Measurements from ENCODE around the gene BTBD10. TPM values are rescaled to one million over a fixed set of nuclear protein-coding genes. Genes with fewer than 3 reads are reported as not detected.
"Not testable (repeated sequence)": the region's sequence is repeated elsewhere in the genome, so short reads cannot be mapped to it uniquely, and the experiment has no call there.

Gene BTBD10
- total and polyA plus RNA-seq, 8 donors: 4.6 to 15.9 (median 7.6) TPM

DNA sequence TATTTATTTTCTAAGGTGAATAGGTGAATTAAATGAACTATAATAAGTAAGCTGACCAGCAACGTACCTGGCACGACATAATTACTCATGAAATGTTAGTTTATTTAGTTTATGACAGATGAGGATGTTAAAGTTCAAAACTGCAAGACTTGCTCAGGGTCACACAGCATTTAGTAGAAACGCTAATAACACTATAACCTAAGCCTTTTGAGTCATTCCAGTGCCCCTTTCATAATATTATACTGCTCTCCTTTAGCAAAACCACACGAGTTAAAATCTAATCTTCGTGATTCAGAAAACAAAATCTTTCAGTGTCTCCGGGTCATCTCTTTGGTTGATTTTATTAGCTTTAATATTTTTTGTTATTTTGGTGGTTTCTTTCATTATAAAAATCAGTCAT is 39.6 kb downstream of the BTBD10 start:
- 49 to 52% methylated on average over 6 of the region's 6 CpGs for WGBS, 2 donors
- Histone ChIP-seq H3K27ac (no peak overlapping the region), H3K9me3 (peaks cover 0 to 1% (median 0%) of the 10 kb centered on the region in 4 donors), H3K27me3 (no peaks in the 10 kb centered on the region), H3K4me3 (no peak overlapping the region), H3K4me1 (peaks cover 0 to 16% (median 11%) of the 10 kb centered on the region in 3 donors), H3K36me3 (no peaks in the 10 kb centered on the region)
- no peak for TF ChIP-seq CTCF (IDR thresholded peaks at IDR 0.05)
- no peak for ATAC-seq
- FAIRE-seq: no peak
- no peak for DNase-seq
- intact Hi-C loops (cut with DNase I): no loop called here

DNA sequence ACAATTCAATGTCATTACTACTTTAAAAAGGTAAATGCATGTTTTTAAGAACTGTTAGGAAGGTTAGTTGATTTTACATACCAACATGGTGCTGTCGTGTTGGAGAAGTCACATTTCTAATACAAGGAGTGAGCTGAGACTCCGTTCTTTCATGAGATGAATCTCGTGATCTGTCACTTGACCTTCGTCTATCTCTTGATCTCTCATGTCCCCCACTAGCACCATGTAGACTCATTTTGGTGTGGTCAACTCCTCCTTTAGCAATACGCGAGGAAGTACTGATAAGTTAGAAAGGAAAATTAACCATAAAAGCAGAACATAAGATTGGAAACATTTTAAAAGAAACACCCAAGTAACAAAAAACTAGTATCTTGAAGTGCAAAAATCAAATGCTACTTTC is 41.5 kb downstream of the BTBD10 start:
- intact Hi-C loops (cut with DNase I): no loop called here
- ATAC-seq: no peak
- H3K36me3 ChIP-seq: peaks cover 0 to 4% (median 0%) of the 10 kb centered on the region in 3 donors
- no peak for DNase-seq
- H3K4me1 ChIP-seq: peaks cover 0 to 16% (median 11%) of the 10 kb centered on the region in 3 donors
- 93 to 94% methylated on average over 6 of the region's 6 CpGs for WGBS, 2 donors
- no peak for FAIRE-seq
- H3K9me3 ChIP-seq: no peaks in the 10 kb centered on the region
- no peak for TF ChIP-seq CTCF (IDR thresholded peaks at IDR 0.05)
- no peak overlapping the region for H3K27ac ChIP-seq
- no peak overlapping the region for H3K4me3 ChIP-seq
- no peaks in the 10 kb centered on the region for H3K27me3 ChIP-seq

DNA sequence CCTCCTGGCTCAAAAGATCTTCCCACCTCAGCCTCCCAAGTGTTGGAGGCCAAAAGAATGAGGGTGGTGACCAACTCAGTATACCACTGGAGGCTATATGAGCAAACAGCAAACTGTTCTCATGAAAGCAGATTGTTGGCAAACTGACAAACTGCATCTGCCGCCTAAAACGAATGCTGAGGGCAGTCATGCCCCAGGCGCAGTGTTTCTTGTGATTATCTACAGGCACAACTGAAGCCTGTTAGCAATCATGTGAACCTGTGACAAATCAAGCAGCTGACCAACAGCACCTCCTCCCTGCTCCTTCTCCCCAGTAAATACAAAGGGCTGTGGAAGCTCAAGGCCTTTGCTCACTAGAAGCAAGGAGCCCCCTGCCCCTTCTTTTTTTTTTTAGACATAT is 47.8 kb downstream of the BTBD10 start:
- WGBS, 2 donors: 88 to 93% methylated on average over 3 of the region's 3 CpGs
- intact Hi-C loops (cut with DNase I): no loop called here

DNA sequence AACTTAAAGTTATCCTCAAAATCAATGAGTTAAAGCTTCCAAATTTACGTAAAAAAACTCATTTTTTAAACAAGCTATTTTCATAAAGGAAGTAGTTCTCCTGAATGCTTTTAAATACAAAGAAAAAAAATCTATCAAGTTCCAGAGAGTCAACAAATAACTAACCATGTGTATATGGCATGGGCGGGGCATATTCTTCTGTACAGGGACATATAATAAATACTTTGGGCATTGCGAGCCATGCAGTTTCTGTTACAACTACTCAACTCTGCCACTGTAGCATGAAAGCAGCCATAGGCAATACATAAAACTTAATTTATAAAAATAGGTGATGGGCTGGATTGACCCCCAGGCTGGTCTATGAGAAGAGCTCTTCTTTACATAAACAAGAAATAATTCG is 57.8 kb downstream of the BTBD10 start:
- intact Hi-C loops (cut with DNase I): no loop called here
- Histone ChIP-seq H3K27ac (no peak overlapping the region), H3K36me3 (peaks cover 0 to 3% (median 0%) of the 10 kb centered on the region in 3 donors), H3K4me3 (no peak overlapping the region), H3K4me1 (no peaks in the 10 kb centered on the region), H3K9me3 (no peaks in the 10 kb centered on the region), H3K27me3 (no peaks in the 10 kb centered on the region)
- TF ChIP-seq CTCF (IDR thresholded peaks at IDR 0.05): no peak
- 98 to 99% methylated on average over 4 of the region's 4 CpGs for WGBS, 2 donors
- no peak for DNase-seq
- no peak for FAIRE-seq
- no peak for ATAC-seq

More for the DNA sequence above, 47.8 kb downstream of the BTBD10 start:
- no peak for TF ChIP-seq CTCF (IDR thresholded peaks at IDR 0.05)
- Histone ChIP-seq H3K27me3 (no peaks in the 10 kb centered on the region), H3K36me3 (peaks cover 0 to 4% (median 0%) of the 10 kb centered on the region in 3 donors), H3K9me3 (no peaks in the 10 kb centered on the region), H3K4me3 (no peak overlapping the region), H3K4me1 (no peaks in the 10 kb centered on the region), H3K27ac (no peak overlapping the region)
- ATAC-seq (no peak), FAIRE-seq (no peak), DNase-seq (no peak)

DNA sequence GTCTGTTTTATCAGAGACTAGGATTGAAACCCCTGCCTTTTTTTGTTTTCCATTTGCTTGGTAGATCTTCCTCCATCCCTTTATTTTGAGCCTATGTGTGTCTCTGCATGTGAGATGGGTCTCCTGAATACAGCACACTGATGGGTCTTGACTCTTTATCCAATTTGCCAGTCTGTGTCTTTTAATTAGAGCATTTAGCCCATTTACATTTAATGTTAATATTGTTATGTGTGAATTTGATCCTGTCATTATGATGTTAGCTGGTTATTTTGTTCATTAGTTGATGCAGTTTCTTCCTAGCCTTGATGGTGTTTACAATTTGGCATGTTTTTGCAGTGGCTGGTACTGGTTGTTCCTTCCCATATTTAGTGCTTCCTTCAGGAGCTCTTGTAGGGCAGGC is 64.7 kb downstream of the BTBD10 start:
- DNase-seq; H3K9me3 ChIP-seq; FAIRE-seq; H3K4me1 ChIP-seq; ATAC-seq; H3K4me3 ChIP-seq; H3K36me3 ChIP-seq; intact Hi-C loops (cut with DNase I); H3K27me3 ChIP-seq; H3K27ac ChIP-seq: not testable (repeated sequence)
